HG02970 (cell line): ENCODE measurements around the gene HSPH1.

ENCODE experiments used
- ATAC-seq: cut with Tn5 transposase; IDR thresholded peaks from one replicate; pipeline ENCODE4 v1.9.1; 2021; ENCODE audit warnings: mild to moderate bottlenecking, moderate library complexity, moderate number of reproducible peaks; ENCODE audit not compliant: unreplicated experiment, low FRiP score

HSPH1 gene

DNA sequence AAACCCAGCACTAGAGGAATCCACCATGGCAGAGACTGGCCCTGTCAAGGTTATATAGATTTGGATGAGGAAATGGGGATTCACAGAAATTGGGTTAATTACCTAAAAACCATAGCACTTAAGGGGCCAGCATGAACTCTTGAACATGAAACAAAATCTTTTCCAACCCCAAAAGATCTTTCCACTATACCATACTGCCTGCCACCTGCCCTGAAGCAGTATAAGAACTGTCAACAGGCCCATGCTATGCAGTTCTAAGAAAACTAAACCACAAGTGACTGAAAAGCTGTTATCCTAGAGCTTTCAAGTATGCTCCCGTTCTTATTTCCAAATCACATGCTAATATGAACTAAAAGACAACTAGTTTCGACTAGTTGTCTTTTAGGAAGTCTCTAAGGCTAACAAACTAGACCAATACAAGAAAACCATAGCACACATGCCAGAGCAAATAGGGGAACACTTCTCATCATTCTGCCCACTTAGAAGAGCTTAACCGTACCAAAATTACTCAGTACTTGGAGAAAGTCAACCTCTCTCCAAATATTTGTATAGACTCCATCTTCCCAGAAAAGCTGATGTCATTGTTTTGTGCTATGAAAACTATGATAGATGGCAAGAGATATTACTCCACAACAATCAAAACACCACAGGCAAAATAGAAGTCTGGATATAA, 27.5 kb downstream of the HSPH1 start:
- no peak for ATAC-seq

DNA sequence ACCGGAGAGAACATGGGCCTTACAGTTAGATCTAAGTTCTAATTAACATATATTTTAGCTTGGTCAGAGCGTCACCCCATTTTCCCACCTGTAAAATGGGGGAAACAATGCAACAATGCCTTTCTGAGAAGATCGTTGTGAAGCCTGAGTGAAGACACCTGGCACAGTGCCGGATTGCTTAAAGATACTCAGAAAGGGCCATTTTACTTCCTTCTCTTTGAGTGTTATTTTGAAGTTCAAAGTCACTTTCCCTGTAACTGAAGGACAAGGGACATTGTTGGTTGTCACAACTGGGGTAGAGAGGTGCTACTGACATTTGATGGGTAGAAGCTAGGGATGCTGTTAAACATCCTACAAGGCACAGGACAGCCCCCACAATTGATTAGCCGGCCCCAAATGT, 28.1 kb downstream of the HSPH1 start:
- no peak for ATAC-seq

DNA sequence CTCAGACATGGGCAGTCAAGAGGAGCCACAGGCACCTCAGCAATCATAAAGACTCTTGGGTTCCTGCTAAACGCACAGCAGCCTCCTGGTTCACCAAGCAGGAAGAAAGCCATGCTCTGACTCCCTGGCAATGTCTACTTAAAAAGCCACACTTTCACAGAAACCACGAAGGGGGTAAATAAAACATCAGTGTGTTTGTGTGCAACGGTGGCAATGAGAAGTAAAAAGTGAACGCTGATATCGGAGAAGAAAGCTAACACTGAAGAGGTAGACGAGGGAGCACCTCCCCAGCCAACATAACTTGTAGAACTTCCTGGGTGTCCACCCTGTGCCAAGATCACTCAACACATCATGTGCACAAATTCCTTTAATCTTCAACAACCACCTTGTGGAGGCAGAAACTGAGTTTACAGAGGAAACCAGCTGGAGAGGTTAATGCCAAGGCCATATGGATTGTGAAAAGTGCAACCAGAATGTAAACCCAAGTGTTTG, 30.2 kb downstream of the HSPH1 start:
- no peak for ATAC-seq

DNA sequence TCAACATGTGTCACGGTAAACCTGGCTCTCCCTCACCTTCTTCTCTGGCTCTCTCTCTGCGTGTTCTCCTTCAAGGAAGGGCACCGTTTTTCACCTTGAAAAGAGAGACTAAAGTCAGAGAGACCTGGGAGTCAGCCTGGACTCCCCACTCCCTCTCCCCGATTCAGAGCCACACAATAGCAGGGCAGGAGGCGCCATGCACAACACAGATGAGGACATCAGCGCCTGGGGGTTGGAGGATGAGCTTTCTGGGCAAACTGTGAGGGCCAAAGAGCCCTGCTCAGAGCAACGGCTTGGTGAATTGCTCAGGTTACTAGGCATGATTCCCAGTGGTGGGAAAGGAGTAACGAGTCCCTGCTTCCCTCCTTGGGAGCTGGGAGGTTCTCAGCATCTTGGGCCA, 32.3 kb downstream of the HSPH1 start:
- no peak for ATAC-seq

DNA sequence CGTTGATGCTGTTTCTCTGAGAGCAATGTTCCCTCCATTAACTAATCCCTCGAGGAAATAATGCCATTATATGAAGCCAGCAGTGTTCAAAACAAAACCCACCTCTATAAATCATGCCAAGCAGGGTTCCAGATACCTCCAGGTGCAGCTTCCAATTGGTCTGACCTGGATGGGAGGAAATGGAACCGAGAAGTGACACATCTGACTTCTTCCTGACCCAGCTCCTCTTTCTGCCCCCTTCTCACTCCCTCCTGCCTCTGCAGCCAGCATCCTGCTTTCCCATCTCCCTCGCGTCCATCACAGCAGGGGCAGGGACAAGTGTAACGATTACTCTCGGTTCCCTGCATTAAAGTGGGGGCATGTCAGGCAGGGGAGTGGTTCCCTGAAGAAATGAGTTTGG, 37.5 kb downstream of the HSPH1 start:
- no peak for ATAC-seq

DNA sequence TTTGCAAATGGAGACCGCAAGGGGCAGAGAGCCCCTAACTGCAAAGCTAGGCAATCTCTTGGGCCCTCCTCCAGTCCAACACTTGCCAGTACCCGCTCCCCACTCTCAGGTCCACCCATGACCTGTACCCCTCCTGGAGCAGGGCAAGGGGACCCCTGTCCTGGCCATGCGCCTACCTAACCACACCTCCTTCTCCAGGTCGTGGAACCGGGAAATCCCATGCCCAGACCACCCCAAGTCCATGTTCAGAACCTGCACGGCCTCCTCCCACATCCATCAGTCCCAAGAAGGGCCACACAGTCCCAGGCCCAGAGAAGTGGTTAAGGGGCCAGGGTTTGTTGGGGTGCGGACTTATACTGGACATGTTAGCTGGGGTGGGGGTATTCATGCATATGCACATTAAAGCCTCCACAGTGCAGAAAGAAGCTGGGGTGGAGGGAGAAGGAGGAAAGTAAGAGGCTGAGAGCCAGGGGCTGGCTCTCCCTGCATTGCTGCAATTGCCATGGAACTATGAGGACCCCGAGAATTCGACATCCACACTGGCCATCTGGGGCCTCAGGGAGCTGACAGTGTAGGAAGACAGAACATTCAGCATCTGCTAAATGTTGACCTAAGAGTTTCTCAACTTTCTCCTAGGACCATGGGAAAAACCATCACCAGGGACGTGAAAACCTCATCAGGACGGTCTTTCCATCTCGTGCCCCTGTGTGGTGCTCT, 39.0 kb downstream of the HSPH1 start:
- no peak for ATAC-seq

DNA sequence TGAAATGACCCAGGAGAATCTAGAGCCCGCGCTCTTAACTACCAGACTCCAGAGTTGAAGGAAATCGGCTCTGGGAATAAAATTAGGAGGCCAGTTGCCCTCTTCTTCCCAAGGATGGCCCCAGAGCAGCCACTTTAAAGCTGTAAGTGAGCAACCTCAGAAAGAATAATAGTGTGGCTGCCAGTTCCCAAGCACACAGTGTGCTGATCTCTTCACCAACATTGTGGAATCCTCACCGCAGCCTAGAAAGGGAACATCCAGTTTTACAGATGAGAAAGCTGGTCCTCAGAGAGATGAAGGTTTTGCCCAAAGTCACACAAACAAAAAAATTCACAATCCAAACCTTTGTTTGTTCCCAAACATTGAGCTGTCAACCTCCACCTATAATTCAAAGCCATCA, 39.6 kb downstream of the HSPH1 start:
- ATAC-seq = no peak

DNA sequence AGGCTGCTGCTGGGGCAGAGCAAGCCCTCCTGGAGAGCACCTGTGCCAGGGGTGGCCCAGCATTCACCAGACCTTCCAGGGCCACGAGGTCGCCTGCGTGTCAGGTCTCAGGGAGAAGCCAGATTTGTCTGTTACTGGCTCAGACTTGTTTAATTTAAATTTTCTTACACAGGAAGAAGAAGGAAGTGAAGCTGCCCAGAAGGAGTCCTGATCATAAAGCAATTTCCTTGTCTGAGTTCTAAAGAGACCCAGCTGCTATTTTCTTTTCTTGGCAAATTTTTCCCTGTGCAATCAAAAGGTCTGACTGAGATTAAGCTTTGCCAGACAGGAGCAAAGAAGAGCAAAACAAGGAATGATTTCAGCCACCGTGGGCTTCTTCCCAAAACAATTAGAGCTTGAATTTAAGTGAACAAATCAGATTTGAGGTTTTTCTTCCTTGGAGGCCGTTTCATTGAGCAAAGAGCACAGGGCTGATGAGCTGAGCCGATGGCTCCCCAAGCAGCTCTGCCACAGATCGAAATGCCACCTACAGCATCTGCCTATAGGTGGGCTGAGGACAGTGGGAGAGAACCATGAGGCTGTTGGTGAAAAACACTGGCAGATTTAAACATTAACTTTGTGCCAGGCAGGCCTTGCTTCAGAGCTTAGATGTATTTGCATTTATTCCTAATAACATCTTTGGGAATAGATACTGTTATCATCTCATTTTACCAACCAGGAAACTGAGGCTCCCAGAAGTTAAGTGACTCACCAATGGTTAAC, 40.1 kb downstream of the HSPH1 start:
- ATAC-seq = no peak

DNA sequence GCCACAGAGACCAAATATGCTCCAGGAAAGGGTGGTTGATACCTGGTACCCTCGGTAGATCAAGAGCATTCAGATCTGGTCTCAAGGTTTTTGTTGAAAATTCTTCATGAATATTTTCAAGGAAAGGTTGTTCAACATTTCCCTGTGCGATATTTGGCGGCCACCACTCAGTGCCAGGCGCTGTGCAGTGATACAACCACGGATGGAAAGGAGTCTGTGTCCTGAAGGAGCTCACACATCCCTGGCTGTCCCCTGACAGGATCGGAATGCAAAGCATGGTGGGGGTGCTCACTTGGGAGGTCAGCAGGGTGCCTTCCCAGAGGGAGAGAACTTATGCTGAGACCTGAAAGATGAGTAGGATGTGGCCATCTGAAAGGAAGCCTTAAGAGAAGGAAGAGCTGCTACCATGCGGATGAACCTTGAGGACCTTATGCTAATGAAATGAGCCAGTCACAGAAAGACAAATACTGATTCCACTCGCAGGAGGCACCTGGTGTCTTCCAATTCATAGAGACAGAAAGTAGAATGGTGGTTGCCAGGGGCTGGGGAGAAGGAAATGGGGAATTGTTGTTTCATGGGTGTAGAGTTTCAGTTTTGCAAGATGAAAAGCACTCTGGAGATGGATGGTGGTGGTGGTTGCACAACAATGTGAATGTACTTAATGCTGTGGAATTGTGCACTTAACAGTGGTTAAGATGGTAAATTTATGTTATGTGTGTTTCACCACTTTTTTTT, 41.6 kb downstream of the HSPH1 start:
- ATAC-seq = no peak

DNA sequence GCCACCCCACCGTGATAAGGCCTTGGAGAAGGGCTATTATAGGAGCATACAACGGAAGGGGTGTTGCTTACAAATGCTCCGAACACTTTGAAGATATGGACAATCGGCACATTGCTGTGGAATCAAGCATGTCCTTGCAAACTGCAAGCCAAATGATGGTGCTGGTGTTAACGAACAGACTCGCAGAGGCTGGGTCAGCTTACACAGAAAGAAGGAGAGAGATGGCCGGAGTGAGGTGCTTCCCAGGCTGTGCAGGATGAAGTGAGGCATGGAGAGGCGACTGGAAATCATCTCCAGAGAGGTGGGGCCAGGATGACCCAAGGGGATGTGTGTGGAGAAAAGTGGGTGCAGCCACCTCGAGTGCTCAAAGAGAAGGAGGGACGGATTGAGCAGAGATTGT, 42.2 kb downstream of the HSPH1 start:
- ATAC-seq = no peak

DNA sequence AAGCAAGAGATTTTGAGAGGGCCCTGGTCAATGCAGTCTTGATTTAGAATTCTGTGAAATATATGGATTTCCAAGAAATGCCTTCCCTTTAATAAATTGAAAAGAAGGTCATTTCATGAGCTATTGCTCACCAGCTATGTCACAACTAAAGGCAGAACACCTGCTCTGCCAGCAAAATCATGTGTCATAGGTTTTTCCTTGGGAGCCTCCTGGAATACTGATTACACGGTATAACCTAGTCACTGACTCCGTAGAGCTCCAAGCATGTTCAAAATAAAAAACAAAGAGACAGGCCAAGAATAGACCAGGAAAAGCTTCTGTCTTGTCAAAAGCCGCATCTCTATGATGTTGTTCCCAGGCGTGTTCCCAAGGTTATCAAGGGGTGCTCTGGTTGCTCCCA, 45.5 kb downstream of the HSPH1 start:
- ATAC-seq = no peak

DNA sequence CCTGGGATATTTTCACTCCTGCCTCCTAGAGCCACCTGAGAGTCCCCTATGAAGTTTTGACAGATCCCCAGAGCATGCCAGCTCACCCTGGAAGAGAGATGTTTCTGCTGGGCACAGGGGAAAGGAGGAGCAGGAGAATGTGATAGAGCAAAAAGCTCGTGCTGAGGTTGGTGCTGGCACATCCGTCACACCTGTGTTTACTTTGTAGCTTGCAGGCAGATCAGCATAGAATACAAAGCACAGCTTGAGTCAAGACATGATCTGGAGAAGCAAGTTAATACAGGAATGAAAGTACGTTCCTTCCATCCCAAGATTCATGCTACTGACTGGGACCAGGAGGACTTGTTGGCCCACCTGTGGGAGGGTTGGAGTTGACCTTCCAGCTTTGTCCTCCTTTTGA, 46.1 kb downstream of the HSPH1 start:
- no peak for ATAC-seq

DNA sequence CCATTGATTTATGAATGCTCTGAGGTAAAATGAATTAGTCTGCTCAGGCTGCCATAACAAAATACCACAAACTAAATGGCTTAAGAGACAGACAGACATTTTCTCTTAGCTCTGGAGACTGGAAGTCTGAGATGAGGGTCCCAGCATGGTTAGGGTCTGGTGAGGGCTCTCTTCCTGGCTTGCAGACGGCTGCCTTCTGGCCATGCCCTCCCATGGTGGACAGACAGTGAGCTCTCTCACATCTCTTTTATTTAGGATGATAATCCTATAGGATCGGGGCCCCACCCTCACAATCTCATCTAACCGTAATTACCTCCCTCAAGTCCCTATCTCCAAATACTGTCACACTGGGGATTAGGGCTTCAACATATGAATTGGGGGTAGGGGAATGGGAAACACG, 47.1 kb downstream of the HSPH1 start:
- no peak for ATAC-seq

DNA sequence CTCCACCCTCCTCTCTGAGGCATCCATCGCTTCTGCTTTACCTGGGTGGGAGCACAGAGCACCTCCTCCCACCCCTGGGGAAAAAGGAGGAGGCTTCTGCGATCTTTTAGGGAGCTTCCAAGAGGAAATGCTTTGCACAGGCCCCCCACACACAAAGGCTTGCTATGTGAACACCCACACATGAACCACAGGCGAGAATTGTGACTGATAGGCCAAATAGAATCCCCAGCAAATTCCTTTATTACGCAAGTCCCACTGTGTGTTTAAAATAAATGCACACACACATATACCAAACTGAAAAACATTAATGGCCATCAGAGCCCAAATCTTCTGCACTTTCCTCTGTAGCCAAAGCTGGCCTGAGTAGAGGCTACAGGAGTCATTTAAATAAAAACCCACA, 50.6 kb downstream of the HSPH1 start:
- ATAC-seq = no peak

DNA sequence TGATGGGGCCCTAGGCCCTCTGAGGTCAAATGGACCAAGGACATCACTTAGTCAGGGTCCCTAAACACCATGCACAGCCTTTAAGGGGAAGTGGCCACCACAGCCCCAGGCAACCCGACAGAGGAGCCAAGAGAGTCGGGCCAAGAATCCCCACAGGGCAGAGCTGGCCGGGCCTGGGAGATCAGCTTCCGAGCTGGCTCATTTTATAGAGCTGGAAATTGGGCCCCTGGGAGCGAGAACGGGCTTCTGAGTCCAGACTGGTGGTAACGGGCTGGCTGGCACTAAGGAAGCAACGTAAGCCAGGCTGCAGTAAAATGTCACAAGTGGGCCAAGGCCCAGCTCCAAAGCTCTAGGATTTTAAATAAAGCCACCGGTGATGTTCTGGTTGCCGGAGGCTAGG, 51.1 kb downstream of the HSPH1 start:
- no peak for ATAC-seq

DNA sequence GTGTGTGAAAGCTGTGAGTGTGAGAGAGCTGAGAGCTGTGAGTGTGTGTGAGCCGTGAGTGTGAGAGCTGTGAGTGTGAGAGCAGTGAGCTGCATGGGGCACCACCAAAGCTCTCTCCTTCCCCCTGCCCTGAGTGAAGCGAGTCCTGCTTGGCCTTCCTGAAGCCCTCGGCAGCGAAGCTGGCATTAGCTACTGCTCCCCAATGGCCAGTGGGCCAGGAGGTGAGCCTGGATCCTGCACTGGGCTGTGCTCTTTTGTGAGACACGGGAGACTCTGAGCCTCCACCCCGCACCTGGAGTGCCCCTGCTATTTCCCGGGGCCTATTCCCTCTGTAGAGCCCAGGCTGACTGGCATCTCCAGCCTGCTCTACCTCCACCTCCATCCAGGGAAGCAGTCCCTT, 51.5 kb downstream of the HSPH1 start:
- no peak for ATAC-seq

DNA sequence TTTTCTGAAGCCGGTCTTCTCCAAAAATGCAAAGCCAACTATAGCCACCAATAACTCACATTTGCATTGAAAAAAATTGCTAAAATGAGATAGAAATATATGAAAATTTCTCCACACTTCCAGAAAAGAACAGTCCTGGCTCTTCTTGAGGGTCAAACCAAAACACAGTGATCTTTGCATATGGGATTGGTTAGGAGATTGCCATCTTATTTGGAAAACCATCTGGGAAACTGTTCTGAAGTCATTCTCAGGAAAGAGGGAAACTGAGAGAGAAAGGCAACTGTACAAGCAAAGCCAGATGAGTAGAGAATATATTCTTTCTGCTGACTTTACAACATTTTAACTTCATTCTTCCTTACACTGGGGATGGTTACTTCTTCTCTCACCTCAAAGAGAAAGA, 54.6 kb downstream of the HSPH1 start:
- no peak for ATAC-seq

DNA sequence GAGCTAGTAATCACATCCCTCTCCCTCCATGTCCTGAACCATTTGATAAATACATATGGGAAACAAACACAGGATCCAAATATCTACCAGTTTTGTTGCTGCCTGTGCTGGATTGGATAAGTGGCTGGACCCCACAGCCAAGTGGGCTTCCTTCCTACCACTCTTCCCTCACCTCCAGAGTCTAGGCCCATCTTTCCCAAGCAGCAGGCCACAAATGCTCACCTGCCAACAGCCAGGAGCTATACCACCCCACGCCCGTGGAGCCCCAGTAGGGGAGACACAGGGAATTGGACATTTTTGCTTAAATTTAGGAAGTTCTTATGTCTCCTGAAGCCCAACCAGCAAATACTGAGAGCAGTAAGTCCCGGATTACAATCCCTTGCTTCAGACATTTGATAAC, 55.8 kb downstream of the HSPH1 start:
- no peak for ATAC-seq

DNA sequence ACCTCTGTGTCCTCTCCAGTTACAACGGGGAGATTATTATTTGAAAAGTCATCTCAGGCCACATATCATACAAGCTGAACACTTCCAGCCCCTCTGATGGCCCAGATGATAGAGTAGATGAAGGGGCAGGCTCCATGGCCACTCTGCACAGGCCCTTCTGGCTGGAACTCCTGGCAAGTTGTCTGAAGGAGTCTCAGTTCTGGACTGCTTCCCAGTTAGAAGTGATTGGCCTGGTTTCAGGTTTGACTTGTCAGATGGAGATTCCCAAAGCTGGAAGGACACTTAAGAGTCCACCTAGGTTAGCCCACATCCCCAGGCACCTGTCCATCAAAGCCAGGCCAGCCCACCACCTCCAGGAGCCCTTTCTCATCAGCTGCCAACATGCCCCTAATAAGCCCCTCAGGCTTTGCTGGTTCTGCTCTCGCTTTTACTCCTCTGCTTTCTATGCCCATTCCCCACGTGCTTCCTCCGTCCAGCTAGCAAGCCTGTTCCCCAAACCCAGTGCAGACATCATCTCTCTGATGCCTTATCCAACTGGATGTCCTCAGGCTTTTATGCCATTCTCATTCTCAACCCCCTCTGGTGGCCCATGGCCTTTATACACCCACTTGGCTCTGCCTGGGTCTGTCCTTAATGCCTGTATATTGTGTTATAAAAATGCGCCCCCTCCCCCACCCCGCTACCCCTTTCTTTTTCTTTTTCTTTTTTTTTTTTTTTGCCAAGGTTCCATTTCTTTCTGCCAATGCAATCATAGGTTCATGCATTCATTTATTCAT, 56.5 kb downstream of the HSPH1 start:
- ATAC-seq = no peak

DNA sequence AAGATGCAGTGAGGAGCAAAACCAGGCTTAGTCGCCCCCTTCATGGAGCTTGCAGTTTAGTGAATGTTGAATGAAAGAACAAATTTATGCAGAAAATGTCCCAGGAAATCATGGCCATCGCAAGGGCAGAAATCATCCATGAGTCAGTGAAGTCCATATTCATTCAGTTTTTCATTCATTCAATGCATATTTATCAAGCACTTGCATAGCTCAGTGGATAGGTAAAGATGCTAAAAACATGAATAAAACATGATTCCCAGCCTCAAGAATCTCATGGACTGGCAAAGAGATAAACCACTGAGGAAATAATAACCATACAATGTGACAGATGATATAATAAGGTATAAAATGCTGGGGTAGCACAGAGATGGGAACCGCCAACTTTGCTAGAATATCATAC, 58.8 kb downstream of the HSPH1 start:
- no peak for ATAC-seq
